MM.1S (cell line): ENCODE data around the gene SH3TC2.

Source experiments
- DNase-seq: peaks from one replicate; pipeline ENCODE4 v3.0.0-alpha.2; 2015
- H2AFZ ChIP-seq: fragments of 300-600 bp; sonication (generic); 2 replicates; pipeline ENCODE4 v1.6.0; 2016; ENCODE audit warnings: antibody characterized with exemption, low read length
- H3F3A ChIP-seq: fragments of 300-600 bp; sonication (generic); 2 replicates; pipeline ENCODE4 v1.6.1; 2016; ENCODE audit warnings: mild to moderate bottlenecking, antibody characterized with exemption, low read length, moderate library complexity, mixed read lengths; ENCODE audit not compliant: insufficient read depth
- H3K27ac ChIP-seq: fragments of 300-600 bp; sonication (generic); 2 replicates; pipeline ENCODE4 v1.5.1; 2016; ENCODE audit warnings: mild to moderate bottlenecking, low read length
- H3K27me3 ChIP-seq: fragments of 300-600 bp; sonication (generic); replicated peaks from 2 replicates; pipeline ENCODE4 v1.6.0; 2016; ENCODE audit warnings: low read length; ENCODE audit not compliant: insufficient read depth
- H3K36me3 ChIP-seq: fragments of 300-600 bp; sonication (generic); replicated peaks from 2 replicates; pipeline ENCODE4 v1.6.1; 2016; ENCODE audit warnings: mild to moderate bottlenecking, low read length, mixed read lengths; ENCODE audit not compliant: insufficient read depth
- H3K4me1 ChIP-seq: fragments of 300-600 bp; sonication (generic); 2 replicates; pipeline ENCODE4 v1.6.1; 2016; ENCODE audit warnings: low read length, mixed read lengths
- H3K4me2 ChIP-seq: fragments of 300-600 bp; sonication (generic); 2 replicates; pipeline ENCODE4 v1.6.0; 2016; ENCODE audit warnings: low read depth, low read length
- H3K4me3 ChIP-seq: fragments of 300-600 bp; sonication (generic); 2 replicates; pipeline ENCODE4 v1.5.1; 2016; ENCODE audit warnings: low read length, mixed read lengths
- H3K79me2 ChIP-seq: fragments of 300-600 bp; sonication (generic); 2 replicates; pipeline ENCODE4 v1.6.1; 2016; ENCODE audit warnings: mixed run types, low read length, mixed read lengths
- H3K9ac ChIP-seq: fragments of 300-600 bp; sonication (generic); 2 replicates; pipeline ENCODE4 v1.6.1; 2016; ENCODE audit warnings: low read length, mixed read lengths
- H3K9me2 ChIP-seq: fragments of 300-600 bp; sonication (generic); replicated peaks from 2 replicates; pipeline ENCODE4 v1.6.1; 2016; ENCODE audit warnings: mild to moderate bottlenecking, low read length, mixed read lengths; ENCODE audit not compliant: insufficient read depth
- H3K9me3 ChIP-seq: fragments of 300-600 bp; sonication (generic); replicated peaks from 2 replicates; pipeline ENCODE4 v1.6.1; 2016; ENCODE audit warnings: mild to moderate bottlenecking, low read length, mixed read lengths; ENCODE audit not compliant: insufficient read depth
- H4K20me1 ChIP-seq: fragments of 300-600 bp; sonication (generic); 2 replicates; pipeline ENCODE4 v1.6.1; 2016; ENCODE audit warnings: mild to moderate bottlenecking, low read length, moderate library complexity, mixed read lengths; ENCODE audit not compliant: insufficient read depth
- EZH2 ChIP-seq: fragments of 300-600 bp; sonication (generic); optimal IDR thresholded peaks from 2 replicates; pipeline ENCODE3; 2017; ENCODE audit warnings: low read depth, mild to moderate bottlenecking, antibody characterized with exemption, low read length, mixed read lengths
- EZH2phosphoT487 ChIP-seq: fragments of 300-600 bp; sonication (generic); IDR thresholded peaks from 2 replicates; pipeline ENCODE4 v1.6.1; 2018; ENCODE audit warnings: antibody characterized with exemption, low read length
- TF ChIP-seq, protein P1 (sequence below): fragments of 300-600 bp; sonication (generic); IDR thresholded peaks from 2 replicates; pipeline ENCODE4 v1.5.1; 2016; ENCODE audit warnings: antibody characterized with exemption, low read length, mixed read lengths

SH3TC2 gene

GRCh38 chr5:148963664-148964063 is 99.2 kb downstream of the SH3TC2 start:
- no peak overlapping the region for H3K4me3 ChIP-seq
- no peaks in the 10 kb centered on the region for H3F3A ChIP-seq
- H2AFZ ChIP-seq: peak overlapping the region; percentile 69
- no peaks in the 10 kb centered on the region for H4K20me1 ChIP-seq
- H3K9me2 ChIP-seq: no peaks in the 10 kb centered on the region
- no peaks in the 10 kb centered on the region for H3K36me3 ChIP-seq
- no peaks in the 10 kb centered on the region for H3K9me3 ChIP-seq
- peak; percentile 38 for DNase-seq
- no peak overlapping the region for H3K9ac ChIP-seq
- no peaks in the 10 kb centered on the region for H3K79me2 ChIP-seq
- no peaks in the 10 kb centered on the region for H3K27me3 ChIP-seq
- peaks cover 6% of the 10 kb centered on the region for H3K4me1 ChIP-seq
- TF ChIP-seq, protein P1, sequence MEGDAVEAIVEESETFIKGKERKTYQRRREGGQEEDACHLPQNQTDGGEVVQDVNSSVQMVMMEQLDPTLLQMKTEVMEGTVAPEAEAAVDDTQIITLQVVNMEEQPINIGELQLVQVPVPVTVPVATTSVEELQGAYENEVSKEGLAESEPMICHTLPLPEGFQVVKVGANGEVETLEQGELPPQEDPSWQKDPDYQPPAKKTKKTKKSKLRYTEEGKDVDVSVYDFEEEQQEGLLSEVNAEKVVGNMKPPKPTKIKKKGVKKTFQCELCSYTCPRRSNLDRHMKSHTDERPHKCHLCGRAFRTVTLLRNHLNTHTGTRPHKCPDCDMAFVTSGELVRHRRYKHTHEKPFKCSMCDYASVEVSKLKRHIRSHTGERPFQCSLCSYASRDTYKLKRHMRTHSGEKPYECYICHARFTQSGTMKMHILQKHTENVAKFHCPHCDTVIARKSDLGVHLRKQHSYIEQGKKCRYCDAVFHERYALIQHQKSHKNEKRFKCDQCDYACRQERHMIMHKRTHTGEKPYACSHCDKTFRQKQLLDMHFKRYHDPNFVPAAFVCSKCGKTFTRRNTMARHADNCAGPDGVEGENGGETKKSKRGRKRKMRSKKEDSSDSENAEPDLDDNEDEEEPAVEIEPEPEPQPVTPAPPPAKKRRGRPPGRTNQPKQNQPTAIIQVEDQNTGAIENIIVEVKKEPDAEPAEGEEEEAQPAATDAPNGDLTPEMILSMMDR: no peak
- no peak for TF ChIP-seq EZH2phosphoT487
- TF ChIP-seq EZH2: no peak
- H3K4me2 ChIP-seq: peak overlapping the region; percentile 7; the same call in 1 of the 2 replicates
- no peak overlapping the region for H3K27ac ChIP-seq

DNA sequence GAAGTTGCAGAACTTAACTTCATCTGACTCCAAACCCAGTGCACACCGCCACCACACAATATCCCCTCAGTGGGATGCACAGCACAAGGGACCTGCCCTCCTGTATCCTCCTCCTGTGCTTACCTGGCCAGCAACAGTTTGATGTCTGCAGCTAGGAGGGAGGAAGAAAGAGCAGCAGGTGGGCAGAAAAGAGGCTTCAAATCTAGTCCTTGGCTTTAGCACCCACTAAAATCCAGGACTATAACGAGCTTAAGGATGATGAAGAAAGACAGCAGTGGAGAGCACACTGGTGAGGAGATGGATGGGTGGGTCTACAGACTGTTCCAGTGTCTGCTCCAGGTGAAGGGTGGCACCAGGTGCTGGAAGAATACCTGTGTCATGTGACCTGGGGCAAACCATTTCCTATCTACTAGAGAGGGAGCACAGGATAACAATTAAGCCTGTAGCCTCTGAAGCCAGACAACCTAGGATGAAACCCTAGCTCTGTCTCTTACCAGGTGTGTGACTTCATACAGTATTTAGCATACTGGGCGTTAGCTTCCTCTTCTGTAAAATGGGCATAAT is 100.0 kb downstream of the SH3TC2 start:
- Histone ChIP-seq H3K27me3 (no peaks in the 10 kb centered on the region), H3K9me2 (no peaks in the 10 kb centered on the region), H2AFZ (no peak overlapping the region), H3K9me3 (no peaks in the 10 kb centered on the region), H4K20me1 (no peaks in the 10 kb centered on the region), H3K9ac (no peak overlapping the region), H3K4me3 (no peak overlapping the region), H3K27ac (no peak overlapping the region), H3K4me2 (no peak overlapping the region), H3F3A (no peaks in the 10 kb centered on the region), H3K36me3 (no peaks in the 10 kb centered on the region), H3K4me1 (peaks cover 6% of the 10 kb centered on the region), H3K79me2 (no peaks in the 10 kb centered on the region)
- TF ChIP-seq EZH2phosphoT487 (no peak), EZH2 (no peak)
- TF ChIP-seq, protein P1: no peak
- DNase-seq: no peak

DNA sequence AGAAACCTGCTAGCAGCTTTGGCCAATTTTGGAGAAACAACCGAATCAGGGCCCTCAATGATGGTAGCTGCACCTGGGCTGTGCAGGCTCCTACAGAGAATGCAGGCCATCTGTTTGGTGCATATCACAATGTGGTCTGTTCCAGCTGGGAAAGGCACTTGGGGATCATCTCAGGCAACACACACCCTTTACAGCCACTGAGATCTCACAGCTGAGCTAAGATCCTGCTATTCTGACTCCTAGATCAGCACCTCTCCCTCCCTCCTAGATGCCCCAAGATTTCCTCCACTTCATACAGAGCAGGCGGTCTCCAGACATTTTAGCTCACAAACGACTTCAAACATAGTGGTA is 100.7 kb downstream of the SH3TC2 start:
- no peaks in the 10 kb centered on the region for H3K9me2 ChIP-seq
- H3K9ac ChIP-seq: no peak overlapping the region
- no peak for DNase-seq
- H2AFZ ChIP-seq: no peak overlapping the region
- H3K36me3 ChIP-seq: no peaks in the 10 kb centered on the region
- no peaks in the 10 kb centered on the region for H3F3A ChIP-seq
- H3K9me3 ChIP-seq: no peaks in the 10 kb centered on the region
- no peaks in the 10 kb centered on the region for H3K79me2 ChIP-seq
- peaks cover 6% of the 10 kb centered on the region for H3K4me1 ChIP-seq
- H3K27ac ChIP-seq: no peak overlapping the region
- H3K4me3 ChIP-seq: no peak overlapping the region
- TF ChIP-seq, protein P1: no peak
- H4K20me1 ChIP-seq: no peaks in the 10 kb centered on the region
- no peaks in the 10 kb centered on the region for H3K27me3 ChIP-seq
- no peak overlapping the region for H3K4me2 ChIP-seq
